NB4 (cell line): ENCODE data around the gene SAMD14.
A peak's percentile ranks its signal among the peaks of the same experiment; 100 is the strongest.

Experiments used
- DNase-seq: peaks from one replicate; pipeline ENCODE4 v3.0.0; 2010; ENCODE audit warnings: low read depth
- H3K4me3 ChIP-seq: one replicate; pipeline ENCODE4 v1.5.1; 2011; ENCODE audit warnings: mild to moderate bottlenecking, low read depth, low read length, moderate library complexity
- CTCF ChIP-seq: IDR thresholded peaks from one replicate; pipeline ENCODE4 v1.5.1; 2012; ENCODE audit warnings: low read depth, low read length
- MAX ChIP-seq: IDR thresholded peaks from 2 replicates; pipeline ENCODE4 v1.6.1; 2011; ENCODE audit warnings: low read depth, low read length
- MYC ChIP-seq: IDR thresholded peaks from 2 replicates; pipeline ENCODE4 v1.6.1; 2011; ENCODE audit warnings: low read depth, low read length
- POLR2A ChIP-seq: IDR thresholded peaks from 2 replicates; pipeline ENCODE4 v1.6.1; 2011; ENCODE audit warnings: mild to moderate bottlenecking; ENCODE audit not compliant: insufficient read length; ENCODE audit errors: extremely low read depth

SAMD14 gene

GRCh38 chr17:50129728-50130558, at the start of gene SAMD14:
TSS of gene SAMD14 (minus strand) at chr17:50130160. CDS start at chr17:50124959, 5,201 bp downstream.
- no peak within 1 kb of the TSS for H3K4me3 ChIP-seq
- no peak for TF ChIP-seq POLR2A
- no peak for TF ChIP-seq MYC
- no peak for TF ChIP-seq MAX
- no peak for TF ChIP-seq CTCF
- no peak for DNase-seq

GRCh38 chr17:50177983-50178834, 48.2 kb upstream of the SAMD14 start:
- no peak overlapping the region for H3K4me3 ChIP-seq
- peak; percentile 52 for DNase-seq
- no peak for TF ChIP-seq MYC
- TF ChIP-seq POLR2A: no peak
- peak; percentile 40 for TF ChIP-seq CTCF
- TF ChIP-seq MAX: no peak

DNA sequence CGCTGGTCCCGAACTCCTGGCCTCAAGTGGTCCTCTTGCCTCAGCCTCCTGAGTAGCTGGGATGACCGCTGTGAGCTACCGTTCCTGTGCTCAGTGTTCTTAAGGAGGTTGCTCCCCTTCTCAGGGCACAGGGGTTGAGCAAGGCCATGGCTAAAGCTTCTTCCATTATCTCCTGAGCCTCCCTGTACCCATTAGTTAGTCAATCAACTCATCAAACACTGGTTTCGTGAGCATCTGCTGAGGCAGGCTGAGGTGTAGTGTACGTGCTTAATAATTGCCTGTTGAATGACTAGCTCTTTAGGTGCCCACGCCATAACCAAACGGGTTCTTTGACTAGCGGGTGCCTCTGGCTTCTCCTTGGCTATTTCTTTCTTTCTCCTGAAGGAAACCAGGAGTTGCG, 47.5 kb upstream of the SAMD14 start:
- no peak overlapping the region for H3K4me3 ChIP-seq
- TF ChIP-seq MYC (no peak), MAX (no peak), CTCF (no peak)
- DNase-seq: no peak

DNA sequence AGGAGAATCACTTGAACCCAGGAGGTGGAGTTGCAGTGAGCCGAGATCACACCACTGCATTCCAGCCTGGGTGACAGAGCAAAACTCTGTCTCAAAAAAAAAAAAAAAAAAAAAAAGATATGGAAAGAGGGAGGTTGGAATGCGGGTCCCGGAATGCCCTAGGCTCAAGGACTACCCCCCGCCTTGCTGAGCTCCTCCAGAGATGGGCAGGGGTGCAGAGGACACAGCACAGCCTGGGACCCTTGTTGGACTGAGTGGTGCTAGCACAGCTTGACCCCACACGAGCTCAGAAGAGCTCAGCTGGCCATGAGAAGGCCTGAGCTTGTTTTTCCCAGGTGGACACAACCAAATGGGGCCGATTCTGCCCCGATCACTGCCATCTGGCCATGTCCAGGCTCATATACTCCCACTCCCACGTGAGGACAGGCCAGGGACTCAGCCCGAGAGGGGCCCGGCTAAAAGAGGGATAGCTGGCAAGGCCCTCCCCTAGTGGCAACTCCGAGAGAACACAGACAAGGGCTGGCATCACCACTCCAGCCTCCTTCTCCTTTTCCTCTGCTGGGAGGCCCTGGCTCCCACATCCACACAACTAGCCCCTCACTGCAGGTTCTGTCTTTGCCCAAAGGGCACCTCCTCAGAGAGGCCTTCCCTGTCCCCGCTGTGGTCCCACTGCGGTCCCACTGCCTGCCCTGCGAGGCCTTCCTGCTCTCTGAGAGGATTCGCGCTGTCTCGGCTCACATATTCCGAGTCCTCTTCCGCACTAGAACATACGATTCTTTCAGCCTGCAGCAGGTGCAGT, 46.8 kb upstream of the SAMD14 start:
- DNase-seq: no peak
- H3K4me3 ChIP-seq: no peak overlapping the region
- TF ChIP-seq CTCF (no peak), MAX (no peak), MYC (no peak), POLR2A (no peak)

DNA sequence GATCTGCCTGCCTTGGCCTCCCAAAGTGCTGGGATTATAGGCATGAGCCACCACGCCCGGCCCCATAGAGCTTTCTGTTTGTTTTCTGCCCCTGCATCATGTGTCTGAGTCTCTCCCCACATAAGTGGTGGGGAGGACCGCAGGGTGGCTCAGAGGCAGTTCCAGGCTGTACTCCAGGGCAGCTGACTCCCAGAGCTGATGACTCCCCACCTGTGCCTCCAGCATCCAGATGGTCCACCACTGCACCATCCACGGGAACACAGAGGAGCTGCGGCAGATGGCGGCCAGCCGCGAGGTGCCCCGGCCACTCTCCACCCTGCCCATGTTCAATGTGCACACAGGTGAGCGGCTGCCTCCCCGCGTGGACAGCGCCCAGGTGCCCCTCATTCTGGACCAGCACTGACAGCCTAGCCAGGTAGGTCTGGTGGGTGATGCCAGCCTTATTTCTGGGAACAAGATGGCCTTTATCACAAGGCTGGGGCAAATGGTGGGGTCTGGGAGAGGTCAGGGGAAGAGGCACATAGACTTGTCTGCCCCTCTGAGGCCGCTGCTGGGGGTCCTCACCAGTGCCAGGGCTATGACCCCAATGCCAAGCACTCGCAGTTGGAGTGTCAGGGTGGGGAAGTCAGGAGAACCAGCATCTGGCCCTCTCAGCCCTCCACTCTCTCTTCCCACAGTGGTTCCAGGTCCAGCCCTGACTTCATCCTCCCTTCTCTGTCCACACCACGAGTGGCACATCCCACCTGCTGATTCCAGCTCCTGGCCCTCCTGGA, 45.3 kb upstream of the SAMD14 start:
- no peak overlapping the region for H3K4me3 ChIP-seq
- no peak for TF ChIP-seq MYC
- no peak for TF ChIP-seq POLR2A
- TF ChIP-seq CTCF: no peak
- no peak for TF ChIP-seq MAX
- no peak for DNase-seq
